Body of pancreas (tissue), 4 donors: Measurements from ENCODE around the gene MKX.

Experiments
- POLR2A ChIP-seq, 3 donors: fragments of 450-650 bp; IDR thresholded peaks; one replicate each; pipeline ENCODE4 v1.6.1; 2016; ENCODE audit warnings: antibody characterized with exemption in 3 of 3, mild to moderate bottlenecking in 2 of 3
- TF ChIP-seq, protein P1 (sequence below), 7 experiments: fragments of 450-650 bp in 4 of 7; fragments of 200-600 bp in 3 of 7; sonication (generic) in 3 of 7; IDR thresholded peaks; one replicate each; pipeline ENCODE4 v1.5.1; 2016 to 2019; ENCODE audit warnings: antibody characterized with exemption in 7 of 7

DNA sequence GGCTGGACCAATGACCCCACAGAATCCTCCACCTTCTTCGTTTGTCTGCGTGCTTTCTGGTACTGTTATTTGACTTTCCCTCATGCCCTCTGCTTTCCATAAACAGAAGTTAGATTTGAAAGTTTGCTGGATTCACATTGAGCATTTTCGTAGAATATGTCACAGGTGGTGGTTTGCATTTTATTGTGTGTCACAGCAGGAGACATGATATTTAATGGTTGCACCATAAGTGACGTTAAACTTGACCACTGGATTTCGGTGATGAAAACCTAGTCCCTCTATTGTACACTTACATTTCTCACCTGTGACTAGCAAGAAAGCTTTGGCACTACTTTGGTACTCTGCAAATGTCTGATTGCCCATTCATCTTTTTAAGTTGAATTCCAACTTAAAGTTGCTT is 15.2 kb upstream of the MKX start:
- no peak for TF ChIP-seq POLR2A (IDR thresholded peaks at IDR 0.05)
- TF ChIP-seq, protein P1, sequence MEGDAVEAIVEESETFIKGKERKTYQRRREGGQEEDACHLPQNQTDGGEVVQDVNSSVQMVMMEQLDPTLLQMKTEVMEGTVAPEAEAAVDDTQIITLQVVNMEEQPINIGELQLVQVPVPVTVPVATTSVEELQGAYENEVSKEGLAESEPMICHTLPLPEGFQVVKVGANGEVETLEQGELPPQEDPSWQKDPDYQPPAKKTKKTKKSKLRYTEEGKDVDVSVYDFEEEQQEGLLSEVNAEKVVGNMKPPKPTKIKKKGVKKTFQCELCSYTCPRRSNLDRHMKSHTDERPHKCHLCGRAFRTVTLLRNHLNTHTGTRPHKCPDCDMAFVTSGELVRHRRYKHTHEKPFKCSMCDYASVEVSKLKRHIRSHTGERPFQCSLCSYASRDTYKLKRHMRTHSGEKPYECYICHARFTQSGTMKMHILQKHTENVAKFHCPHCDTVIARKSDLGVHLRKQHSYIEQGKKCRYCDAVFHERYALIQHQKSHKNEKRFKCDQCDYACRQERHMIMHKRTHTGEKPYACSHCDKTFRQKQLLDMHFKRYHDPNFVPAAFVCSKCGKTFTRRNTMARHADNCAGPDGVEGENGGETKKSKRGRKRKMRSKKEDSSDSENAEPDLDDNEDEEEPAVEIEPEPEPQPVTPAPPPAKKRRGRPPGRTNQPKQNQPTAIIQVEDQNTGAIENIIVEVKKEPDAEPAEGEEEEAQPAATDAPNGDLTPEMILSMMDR (IDR thresholded peaks at IDR 0.05), result no peak
